NCI-H82 (cell line): ENCODE data around the gene TSPAN32.

ENCODE experiments used
- DNase-seq: peaks from one replicate; lab custom pipeline; 2025; lab: John Stamatoyannopoulos, UW

Gene TSPAN32

GRCh38 chr11:2266586-2267305 is 35.1 kb upstream of the TSPAN32 start:
- no peak for DNase-seq

GRCh38 chr11:2267306-2267850 is 34.4 kb upstream of the TSPAN32 start:
- DNase-seq = no peak

- no peak for DNase-seq
These were observed 33.7 kb upstream of the TSPAN32 start for GRCh38 chr11:2267851-2268728.

GRCh38 chr11:2268729-2269600 is 32.8 kb upstream of the TSPAN32 start:
- no peak for DNase-seq

GRCh38 chr11:2269601-2270321 is 32.1 kb upstream of the TSPAN32 start:
- DNase-seq = peak; percentile 28

- DNase-seq = no peak
These were observed 31.3 kb upstream of the TSPAN32 start, which contains the start of gene ASCL2 for GRCh38 chr11:2270322-2271076. TSS of gene ASCL2 (minus strand) at chr11:2270588. CDS start at chr11:2270332, 256 bp downstream.

- DNase-seq = no peak
These were observed 30.8 kb upstream of the TSPAN32 start for GRCh38 chr11:2271077-2271326.

GRCh38 chr11:2271327-2272227 is 30.2 kb upstream of the TSPAN32 start:
- DNase-seq = no peak

GRCh38 chr11:2272228-2272945 is 29.4 kb upstream of the TSPAN32 start:
- DNase-seq = no peak

GRCh38 chr11:2272946-2273280 is 28.9 kb upstream of the TSPAN32 start:
- DNase-seq = peak; percentile 4

- no peak for DNase-seq
These were observed 28.5 kb upstream of the TSPAN32 start for GRCh38 chr11:2273311-2273710.

- no peak for DNase-seq
These were observed 28.0 kb upstream of the TSPAN32 start for GRCh38 chr11:2273771-2274170.

- DNase-seq = no peak
These were observed 26.2 kb upstream of the TSPAN32 start for GRCh38 chr11:2275334-2276279.

- DNase-seq = no peak
These were observed 25.4 kb upstream of the TSPAN32 start for GRCh38 chr11:2276280-2277007.

- DNase-seq = no peak
These were observed 24.8 kb upstream of the TSPAN32 start for GRCh38 chr11:2277008-2277346.

- no peak for DNase-seq
These were observed 23.8 kb upstream of the TSPAN32 start for GRCh38 chr11:2277933-2278523.

- no peak for DNase-seq
These were observed 21.6 kb upstream of the TSPAN32 start for GRCh38 chr11:2280208-2280607.
